DOHH2 (cell line): ENCODE measurements around the gene SELENON.

Experiments
- CTCF ChIP-seq: fragments of 200-600 bp; sonication (generic); IDR thresholded peaks from one replicate; pipeline ENCODE4 v1.5.1; 2014; ENCODE audit warnings: antibody characterized with exemption, mild to moderate bottlenecking, low read depth, low read length; ENCODE audit not compliant: poor library complexity, severe bottlenecking
- EZH2phosphoT487 ChIP-seq: fragments of 200-600 bp; sonication (generic); IDR thresholded peaks from 2 replicates; pipeline ENCODE4 v1.6.1; 2017; ENCODE audit warnings: borderline replicate concordance, mild to moderate bottlenecking, antibody characterized with exemption, low read length, moderate library complexity, mixed read lengths

DNA sequence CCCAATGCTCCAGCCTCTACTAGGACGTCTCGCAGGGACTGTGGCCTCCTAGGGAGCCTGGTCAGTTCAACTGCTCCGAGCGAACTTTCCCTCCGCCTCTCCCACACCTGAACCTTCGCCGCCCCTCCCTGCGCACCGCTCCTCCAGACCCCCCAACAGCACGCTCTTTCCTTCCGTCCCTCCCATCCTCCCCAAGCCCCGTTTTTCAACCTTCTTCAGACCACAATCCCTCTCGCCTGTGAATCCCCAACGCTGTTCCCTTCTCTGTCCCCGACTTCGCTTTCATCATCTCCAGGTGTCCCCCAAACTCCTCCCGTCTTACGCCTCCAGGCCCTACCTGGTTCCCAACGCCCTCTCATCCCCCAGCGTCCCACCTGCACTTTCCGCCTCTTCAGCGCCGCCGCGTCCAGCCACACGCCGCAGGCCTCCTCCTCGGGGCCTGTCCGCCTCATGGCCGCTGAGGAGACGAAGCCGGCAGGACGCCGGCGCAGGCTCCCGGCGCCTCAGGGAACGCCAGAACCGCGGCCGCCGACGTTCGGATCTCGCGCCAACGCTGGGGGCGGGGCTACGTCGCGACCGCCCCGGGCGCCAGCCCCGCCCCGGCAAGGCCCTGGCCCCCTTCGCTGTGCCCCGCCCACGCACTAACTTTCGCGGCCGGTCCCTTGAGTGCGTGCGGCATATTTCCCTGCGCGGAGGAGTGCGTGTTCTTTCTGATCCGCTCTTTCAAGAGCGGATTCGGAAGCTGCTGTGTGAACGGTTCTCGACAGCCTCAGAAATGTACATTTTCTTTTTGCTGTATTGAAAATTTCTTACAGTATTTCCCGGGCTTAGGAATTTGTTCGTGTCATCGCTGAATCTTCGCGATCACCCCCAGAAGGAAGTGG, 59.2 kb downstream of the SELENON start, which contains the start of gene AUNIP:
- TF ChIP-seq EZH2phosphoT487: no peak
- no peak for TF ChIP-seq CTCF
